HG03520 (cell line): Measurements from ENCODE around the gene HMX3.

Source experiments
- ATAC-seq: cut with Tn5 transposase; IDR thresholded peaks from one replicate; pipeline ENCODE4 v1.9.1; 2021; ENCODE audit warnings: mild to moderate bottlenecking, moderate library complexity; ENCODE audit not compliant: unreplicated experiment

The HMX3 gene

GRCh38 chr10:123133541-123134342, 2.0 kb upstream of the HMX3 start:
- ATAC-seq: no peak

DNA sequence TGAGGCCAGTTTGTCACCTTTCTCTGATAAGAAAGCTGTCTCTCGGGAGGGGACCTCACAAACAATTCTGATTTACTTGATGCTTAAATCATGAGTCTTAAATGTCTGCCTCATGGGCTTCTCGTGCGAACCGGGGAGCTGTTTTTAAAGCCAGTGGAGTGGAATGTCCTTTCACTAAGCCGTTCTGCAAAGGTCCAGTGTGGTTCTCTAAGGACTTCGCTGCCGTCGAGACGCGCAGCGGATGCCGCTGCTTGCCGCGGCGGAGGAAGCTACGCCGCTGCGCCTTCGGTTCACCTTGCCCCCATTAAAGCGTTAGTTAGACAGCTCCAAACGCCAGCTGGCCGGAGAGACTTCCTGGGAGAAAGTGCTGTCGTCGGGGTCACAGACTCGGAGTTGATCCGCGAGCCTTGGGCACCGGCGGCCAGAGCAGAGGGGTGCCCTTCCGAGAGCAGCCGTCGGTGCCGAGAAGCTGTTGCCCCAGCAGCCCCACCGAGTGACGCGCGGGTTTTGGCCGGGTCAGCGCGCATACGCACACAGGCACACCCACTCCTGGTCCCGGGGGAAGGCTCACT, 1.3 kb upstream of the HMX3 start:
- ATAC-seq: no peak

DNA sequence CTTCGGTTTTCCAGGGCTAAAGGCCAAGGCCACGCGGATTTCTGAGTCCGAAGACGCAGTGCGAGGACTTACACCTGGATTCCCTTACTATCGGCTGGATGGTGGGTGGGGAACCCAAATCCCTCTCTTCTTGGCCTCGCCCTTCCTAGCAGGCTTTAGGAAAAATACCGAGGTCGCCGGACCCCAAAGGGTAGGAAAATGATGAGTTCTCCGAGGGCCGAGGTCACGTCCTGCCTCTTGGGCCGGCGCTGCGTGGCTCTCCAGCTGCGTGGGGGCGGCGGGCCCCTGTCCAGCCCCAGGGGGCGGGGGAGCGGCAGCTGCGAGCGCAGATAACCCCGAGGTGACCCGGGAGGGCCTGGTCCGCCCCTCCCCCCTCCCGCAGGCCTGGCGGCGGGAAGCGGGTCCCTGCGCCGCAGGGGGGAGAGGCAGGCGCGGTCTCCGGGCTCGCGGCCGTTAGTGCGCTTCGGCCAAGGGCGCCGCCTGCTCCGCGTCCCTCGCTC, 805 bp upstream of the HMX3 start:
- no peak for ATAC-seq

DNA sequence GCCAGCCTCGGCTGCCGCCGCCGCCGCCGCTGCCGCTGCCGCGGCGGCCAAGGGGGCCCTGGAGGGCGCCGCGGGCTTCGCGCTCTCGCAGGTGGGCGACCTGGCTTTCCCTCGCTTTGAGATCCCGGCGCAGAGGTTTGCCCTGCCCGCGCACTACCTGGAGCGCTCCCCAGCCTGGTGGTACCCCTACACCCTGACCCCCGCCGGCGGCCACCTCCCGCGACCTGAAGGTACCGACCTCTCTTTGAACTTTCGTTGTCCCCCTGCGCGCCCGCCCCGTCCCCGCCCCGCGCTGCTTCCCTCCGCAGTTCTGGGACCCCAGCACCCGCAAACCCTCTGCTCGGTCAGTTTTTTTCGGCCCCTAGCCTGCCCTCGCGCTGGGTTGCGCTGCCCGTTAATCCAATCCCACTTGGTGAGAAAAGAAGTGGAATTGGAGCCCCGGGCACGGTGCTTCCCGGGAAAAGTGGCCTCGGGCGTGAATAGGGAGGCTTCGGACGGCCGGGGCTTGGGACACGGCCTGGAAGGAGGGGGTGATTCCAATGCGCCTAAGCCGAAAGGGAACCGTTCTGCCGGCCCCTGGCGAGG, 543 bp downstream of the HMX3 start:
- no peak for ATAC-seq

DNA sequence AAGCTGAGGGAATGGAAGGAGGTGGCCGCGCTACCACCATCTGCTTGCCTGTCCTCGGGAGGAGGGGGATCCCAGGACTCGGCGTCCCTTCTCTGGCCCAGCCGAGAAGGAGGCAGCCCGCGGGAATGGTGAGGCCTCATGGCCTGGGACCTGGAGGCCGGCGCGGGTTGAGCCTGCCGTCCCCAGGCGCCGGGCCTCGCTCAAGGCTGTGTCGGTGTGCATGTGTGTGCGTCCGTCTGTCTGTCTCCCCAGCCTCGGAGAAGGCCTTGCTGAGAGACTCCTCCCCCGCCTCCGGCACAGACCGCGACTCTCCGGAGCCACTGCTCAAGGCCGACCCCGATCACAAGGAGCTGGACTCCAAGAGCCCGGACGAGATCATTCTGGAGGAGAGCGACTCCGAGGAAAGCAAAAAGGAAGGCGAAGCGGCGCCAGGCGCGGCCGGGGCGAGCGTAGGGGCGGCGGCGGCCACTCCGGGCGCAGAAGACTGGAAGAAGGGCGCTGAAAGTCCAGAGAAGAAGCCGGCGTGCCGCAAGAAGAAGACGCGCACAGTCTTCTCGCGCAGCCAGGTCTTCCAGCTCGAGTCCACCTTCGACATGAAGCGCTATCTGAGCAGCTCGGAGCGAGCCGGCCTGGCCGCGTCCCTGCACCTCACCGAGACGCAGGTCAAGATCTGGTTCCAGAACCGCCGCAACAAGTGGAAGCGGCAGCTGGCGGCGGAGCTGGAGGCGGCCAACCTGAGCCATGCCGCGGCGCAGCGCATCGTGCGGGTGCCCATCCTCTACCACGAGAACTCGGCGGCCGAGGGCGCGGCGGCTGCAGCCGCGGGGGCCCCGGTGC, 1.3 kb downstream of the HMX3 start:
- ATAC-seq: no peak

GRCh38 chr10:123139165-123139520, 3.4 kb downstream of the HMX3 start:
- no peak for ATAC-seq

DNA sequence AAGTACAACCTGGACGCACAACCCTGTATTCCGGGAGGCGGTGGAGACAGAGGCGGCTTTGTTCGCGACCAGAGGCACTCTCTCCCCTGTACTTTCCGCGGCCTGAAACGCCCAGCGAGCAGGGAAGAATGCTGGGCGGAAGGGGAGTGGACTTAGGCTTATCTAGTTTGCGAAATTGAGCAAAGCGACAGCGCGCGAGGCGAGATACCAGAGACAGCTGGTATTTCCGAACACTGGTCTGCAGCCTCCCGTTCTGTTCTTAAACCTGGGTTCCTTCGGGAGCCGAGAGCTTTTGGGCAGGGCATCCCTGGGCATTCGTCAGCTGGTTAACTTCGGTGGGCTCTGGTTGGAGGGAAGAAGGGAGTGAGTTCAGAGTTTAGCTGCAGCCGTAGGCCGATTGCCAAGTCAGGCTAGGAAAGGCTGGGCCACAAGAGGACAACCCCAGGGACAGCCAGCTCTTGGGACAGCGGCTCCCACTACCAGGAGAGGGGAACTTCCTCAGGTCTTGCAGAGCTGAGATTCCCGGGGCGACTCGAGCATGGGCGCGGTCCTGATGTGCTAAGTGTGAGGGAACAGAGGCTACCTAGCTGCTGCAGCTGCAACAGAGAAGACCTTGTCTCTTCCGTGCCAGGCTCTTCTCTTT, 3.9 kb downstream of the HMX3 start:
- no peak for ATAC-seq

- ATAC-seq: no peak
Measured at GRCh38 chr10:123140164-123140982, 4.6 kb downstream of the HMX3 start.

DNA sequence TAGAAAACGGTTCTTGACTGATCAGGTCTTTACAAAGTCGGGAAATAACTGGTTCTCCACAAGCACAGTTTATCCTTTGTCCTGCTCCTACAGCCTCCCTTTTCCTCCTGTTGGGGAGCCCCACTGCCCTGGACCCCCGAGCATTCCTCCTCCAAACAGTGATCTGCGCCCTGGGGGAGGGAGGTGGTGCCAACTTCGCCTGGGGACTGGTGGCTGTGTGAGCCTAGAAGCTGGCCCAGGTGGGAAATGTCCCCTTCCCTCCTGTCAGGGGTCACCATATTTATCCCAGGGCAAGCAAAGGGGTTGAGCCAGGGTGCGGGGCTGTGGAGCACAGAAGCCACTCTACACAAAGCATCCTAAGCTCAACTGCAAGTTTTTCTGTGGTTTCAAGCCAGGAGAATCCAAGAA, 5.2 kb downstream of the HMX3 start:
- ATAC-seq: no peak

DNA sequence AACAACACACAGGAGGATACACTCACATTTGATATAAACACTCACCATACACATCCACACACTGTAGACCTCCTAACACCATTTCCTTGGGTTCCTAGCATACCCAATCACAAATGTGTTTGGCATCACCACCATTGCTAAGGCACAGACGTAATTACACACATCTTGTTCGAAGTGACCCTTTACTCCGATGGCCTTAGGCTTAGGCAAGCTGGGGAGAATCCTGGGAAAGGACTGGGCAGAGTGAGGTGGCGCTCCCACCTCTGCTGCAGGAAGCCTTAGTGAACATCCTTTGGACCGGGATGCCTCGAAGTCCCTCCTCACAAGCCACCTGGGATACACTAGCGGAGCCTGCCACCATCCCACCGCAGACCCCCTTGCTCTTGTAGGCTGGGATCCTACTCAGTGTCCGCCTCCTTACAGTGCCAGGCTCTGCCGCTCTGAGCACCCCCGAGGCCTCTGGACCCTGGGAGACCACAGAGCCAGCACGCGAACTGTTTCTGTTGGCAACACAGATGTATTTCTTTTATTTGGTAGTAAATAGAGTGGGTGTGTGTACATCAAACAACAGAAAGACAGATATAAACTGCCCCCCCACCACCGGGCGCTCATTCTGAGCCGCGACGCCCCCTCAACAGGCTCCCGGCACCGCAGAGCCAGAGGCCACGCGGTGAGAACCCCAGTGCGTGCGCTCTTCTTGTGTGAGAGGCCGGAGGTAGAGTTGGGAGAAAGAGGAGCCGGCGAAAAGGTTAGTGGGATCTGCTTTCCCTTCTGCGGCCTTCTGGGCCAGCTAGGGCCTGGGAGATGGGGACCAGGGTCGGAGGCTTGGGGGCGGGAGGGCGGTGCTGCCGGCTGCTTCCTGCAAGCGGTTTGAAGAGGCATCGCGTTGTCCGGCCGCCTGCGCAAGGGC, 6.3 kb downstream of the HMX3 start:
- no peak for ATAC-seq

DNA sequence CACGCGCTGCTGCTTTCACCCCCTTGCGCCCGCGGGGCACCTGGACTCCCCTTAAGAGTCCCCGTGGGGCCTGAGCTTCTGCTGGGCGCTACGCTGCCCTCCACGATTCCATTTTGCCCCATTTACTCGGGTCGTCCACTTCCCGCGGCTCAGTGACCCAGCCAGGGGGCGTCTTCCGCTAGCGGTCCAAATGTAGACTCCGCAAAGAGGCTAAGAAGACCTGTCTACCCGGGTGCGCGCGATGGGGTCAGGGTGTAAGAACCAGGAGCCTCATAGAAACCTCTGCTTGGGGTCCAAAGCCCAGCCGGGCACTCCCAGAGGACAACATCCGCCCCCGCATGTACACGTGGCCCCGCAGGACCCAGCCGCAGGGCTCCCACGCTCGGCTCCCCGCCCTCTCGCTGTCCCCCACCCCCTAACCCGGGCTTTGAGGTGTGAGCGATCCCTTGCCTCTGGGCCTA, 7.0 kb downstream of the HMX3 start:
- ATAC-seq: no peak

GRCh38 chr10:123143162-123143824, 7.5 kb downstream of the HMX3 start:
- ATAC-seq: no peak

- no peak for ATAC-seq
Measured at GRCh38 chr10:123143825-123144168, 8.0 kb downstream of the HMX3 start.

GRCh38 chr10:123144697-123145541, 9.1 kb downstream of the HMX3 start:
- ATAC-seq: no peak

GRCh38 chr10:123145542-123146012, 9.8 kb downstream of the HMX3 start:
- no peak for ATAC-seq

GRCh38 chr10:123146013-123146893, 10.5 kb downstream of the HMX3 start:
- ATAC-seq: no peak
